GM12801 (cell line): Measurements from ENCODE around the gene COL23A1.

ENCODE experiments used
- CTCF ChIP-seq: IDR thresholded peaks from one replicate; pipeline ENCODE4 v1.5.1; 2011; ENCODE audit warnings: control low read depth; ENCODE audit not compliant: insufficient read length; ENCODE audit errors: extremely low read depth

COL23A1 gene

GRCh38 chr5:178445534-178445933, 144.7 kb downstream of the COL23A1 start:
- no peak for TF ChIP-seq CTCF

GRCh38 chr5:178442405-178443257, 147.6 kb downstream of the COL23A1 start:
- TF ChIP-seq CTCF: no peak

- no peak for TF ChIP-seq CTCF
Observed at GRCh38 chr5:178441486-178442270, 148.5 kb downstream of the COL23A1 start.

GRCh38 chr5:178440181-178440580, 150.0 kb downstream of the COL23A1 start:
- no peak for TF ChIP-seq CTCF

- TF ChIP-seq CTCF: no peak
Observed at GRCh38 chr5:178439493-178440180, 150.6 kb downstream of the COL23A1 start.

GRCh38 chr5:178438796-178439195, 151.4 kb downstream of the COL23A1 start:
- TF ChIP-seq CTCF: no peak
